NCI-H187 treated with DMSO at 0.1 percent for 48 hours (cell line): Measurements from ENCODE around the gene NAT9.

Experiments used
- DNase-seq: peaks from one replicate; lab custom pipeline; 2025; lab: John Stamatoyannopoulos, UW

The NAT9 gene, protein sequence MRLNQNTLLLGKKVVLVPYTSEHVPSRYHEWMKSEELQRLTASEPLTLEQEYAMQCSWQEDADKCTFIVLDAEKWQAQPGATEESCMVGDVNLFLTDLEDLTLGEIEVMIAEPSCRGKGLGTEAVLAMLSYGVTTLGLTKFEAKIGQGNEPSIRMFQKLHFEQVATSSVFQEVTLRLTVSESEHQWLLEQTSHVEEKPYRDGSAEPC

GRCh38 chr17:74776044-74776962 is at the start of gene NAT9:
Gene NAT9, minus strand, starts transcription at chr17:74776345. Its CDS starts 647 bp downstream, at chr17:74775698.
- peak; percentile 43 for DNase-seq

- no peak for DNase-seq
These were observed 48.9 kb upstream of the NAT9 start for GRCh38 chr17:74824961-74825627.

GRCh38 chr17:74822939-74823367 is 46.8 kb upstream of the NAT9 start:
- no peak for DNase-seq

DNA sequence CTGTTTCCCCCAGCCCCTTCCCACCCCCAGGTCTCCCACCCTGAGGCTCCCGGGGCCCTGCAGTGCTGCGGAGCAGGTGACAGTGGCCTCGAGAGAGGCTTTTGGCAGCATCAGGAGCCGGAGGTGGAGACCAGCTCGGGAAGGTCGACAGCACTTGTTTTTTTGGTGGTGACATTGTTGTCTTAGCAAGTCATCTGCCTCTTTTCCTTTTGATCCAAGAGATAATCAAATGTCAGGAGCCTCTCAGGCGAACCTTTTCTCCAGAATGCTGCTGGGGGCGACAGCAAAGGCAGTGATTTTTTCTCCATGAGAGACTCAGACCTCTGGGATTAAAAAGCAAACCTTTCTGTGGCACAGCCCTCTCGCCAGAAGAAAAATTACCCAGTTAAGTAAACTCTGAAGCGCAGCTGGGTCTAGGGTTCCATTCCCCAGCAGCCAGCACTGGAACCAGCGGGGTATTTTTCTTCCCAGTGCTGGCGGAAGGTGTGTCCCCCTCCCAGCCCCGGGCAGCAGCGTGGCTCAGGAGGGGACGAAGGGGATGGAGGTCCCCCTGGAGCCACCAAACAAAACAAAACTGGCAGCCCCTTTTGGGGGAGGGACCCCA is 46.3 kb upstream of the NAT9 start:
- no peak for DNase-seq

- no peak for DNase-seq
These were observed 45.6 kb upstream of the NAT9 start for GRCh38 chr17:74821655-74822334.

GRCh38 chr17:74819801-74820436 is 43.8 kb upstream of the NAT9 start:
- no peak for DNase-seq

GRCh38 chr17:74818291-74818938 is 42.3 kb upstream of the NAT9 start:
- no peak for DNase-seq

DNA sequence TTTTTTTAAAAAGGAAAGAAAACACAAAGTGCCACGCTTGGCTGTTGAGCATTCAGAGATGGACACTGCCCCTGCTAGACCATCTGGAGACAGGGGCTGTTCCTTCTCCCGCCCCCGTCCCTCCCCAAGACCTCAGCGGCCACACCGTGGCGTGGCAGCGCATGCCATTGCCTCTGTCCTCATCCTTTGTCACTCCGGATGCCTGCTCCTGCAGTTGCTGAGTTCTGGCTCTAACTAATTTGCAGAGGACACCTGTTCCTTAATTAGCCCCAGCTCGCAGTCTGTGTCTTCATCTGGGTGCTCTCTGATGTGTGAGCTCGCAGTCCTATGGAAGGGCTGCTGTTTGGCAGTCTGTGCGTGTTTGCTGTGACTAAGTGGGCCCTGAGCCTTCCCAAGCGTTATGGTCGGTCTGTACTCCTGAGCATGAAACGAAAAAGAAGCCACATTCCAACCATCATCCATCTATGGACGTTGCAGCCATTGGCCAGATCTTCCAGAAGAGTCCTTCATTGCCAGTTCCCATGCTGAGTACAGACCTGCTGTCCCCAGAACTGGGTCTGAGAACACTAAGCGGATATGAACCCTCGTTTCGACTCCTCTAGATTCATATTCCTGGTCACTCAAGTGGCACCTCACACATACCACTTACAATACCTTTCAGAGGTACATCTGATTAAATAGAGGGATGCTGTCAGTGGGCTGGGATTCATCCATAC is 40.9 kb upstream of the NAT9 start:
- no peak for DNase-seq

GRCh38 chr17:74815550-74816370 is 39.6 kb upstream of the NAT9 start:
- no peak for DNase-seq

- DNase-seq = no peak
These were observed 38.9 kb upstream of the NAT9 start for GRCh38 chr17:74815067-74815466.

- no peak for DNase-seq
These were observed 38.3 kb upstream of the NAT9 start for GRCh38 chr17:74814453-74814852.

- DNase-seq = no peak
These were observed 36.2 kb upstream of the NAT9 start for GRCh38 chr17:74812109-74813009.

DNA sequence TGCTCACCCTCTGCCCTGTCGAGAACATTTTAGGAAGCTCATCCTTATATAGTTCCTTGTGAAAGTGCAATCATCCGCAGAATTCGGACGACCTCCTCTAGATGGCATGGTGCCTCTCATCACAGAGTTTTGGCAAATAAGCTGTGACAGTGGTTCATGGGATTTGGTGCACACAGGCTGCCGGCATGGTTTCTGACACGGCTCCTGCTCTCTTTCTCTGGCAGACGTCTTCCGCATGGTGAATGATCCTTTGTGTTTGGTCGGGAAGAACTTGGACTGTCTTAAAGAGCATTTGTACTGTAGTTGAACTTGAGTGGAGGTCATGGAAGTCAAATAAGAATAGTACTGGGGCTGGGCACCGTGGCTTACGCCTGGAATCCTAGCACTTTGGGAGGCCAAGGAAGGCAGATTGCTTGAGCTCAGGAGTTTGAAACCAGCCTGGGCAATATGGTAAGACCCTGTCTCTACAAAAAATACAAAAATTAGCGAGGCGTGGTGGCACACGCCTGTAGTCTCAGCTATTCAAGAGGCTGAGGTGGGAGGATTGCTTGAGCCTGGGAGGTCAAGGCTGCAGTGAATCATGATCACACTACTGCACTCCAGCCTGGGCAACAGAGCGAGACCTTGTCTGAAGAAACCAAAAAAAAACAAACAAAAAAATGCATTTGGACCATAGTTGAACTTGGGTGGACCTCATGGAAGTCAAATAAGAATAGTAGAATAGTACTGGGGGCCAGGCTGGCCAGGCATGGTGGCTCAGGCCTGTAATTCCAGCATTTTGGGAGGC is 34.7 kb upstream of the NAT9 start:
- no peak for DNase-seq

DNA sequence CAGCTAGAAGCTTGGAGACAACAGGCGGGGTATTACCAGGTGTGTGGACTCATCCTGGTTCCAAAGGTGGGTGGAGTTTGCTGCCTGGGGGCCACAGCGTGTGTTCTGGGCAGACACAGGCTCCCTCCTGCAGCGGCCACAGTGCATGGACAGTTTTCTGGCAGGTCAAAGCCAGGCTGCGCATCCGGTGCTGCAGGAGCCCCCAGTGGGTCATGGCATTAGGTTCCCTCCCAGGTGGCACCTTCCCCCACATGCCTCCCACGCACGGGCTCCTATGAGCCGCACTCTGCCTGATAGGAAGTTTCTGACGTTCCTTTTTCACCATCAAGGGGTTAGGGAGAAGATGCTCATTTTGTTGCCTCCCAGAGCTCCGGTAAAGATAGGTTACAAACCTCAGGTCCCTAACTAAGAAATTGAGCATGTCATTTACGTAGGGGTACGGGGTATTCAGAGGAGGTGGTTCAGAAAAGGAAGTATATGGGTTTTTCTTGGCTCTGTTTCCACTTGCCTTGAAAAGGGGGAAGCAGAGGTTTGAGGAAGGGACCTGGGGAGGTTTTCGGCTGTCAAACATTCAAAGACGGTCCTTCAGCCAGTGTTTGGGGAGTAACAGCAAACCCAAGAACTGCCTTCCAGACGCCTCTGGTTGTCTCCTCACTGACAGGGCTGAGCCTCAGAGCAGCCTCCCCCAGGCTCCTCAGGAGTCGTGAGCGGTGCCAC is 32.7 kb upstream of the NAT9 start:
- no peak for DNase-seq

- no peak for DNase-seq
These were observed 31.8 kb upstream of the NAT9 start for GRCh38 chr17:74807925-74808324.

GRCh38 chr17:74807441-74807840 is 31.3 kb upstream of the NAT9 start:
- DNase-seq = no peak

GRCh38 chr17:74806334-74806733 is 30.2 kb upstream of the NAT9 start:
- no peak for DNase-seq
